Measurements from ENCODE around the gene GRM8. TPM values are rescaled to one million over a fixed set of nuclear protein-coding genes. Genes with fewer than 3 reads are reported as not detected.

GRM8 gene
- total RNA-seq, 1 experiment from 2014 or later: 1.8 TPM

- H3K27me3 ChIP-seq (ENCODE audit: insufficient read depth, low read length): no peaks in the 10 kb centered on the region
- no peak for DNase-seq
- no peak overlapping the region for H4K5ac ChIP-seq (ENCODE audit: insufficient read length, low read depth, low read length)
- no peak overlapping the region for H3K4ac ChIP-seq (ENCODE audit: low read depth, low read length)
- H3K9ac ChIP-seq (ENCODE audit: extremely low read depth, insufficient read length, low read length): no peak overlapping the region
- Mint-ChIP-seq H3K4me3 (no peak overlapping the region), H3K27ac (no peak overlapping the region), H3K27me3 (ENCODE audit: low read depth) (no peaks in the 10 kb centered on the region), H3K4me1 (peaks cover 0 to 4% of the 10 kb centered on the region in 2 experiments; a peak in 2 of 4 replicates), H3K36me3 (ENCODE audit: insufficient read depth in 1 of 3, low read depth in 3 of 3) (peaks cover 0 to 8% (median 0%) of the 10 kb centered on the region in 3 experiments; a peak in 1 of 7 replicates), H3K9me3 (peaks cover 0 to 9% of the 10 kb centered on the region in 2 experiments; a peak in 3 of 5 replicates)
- no peak overlapping the region for H2BK15ac ChIP-seq (ENCODE audit: low read depth, low read length)
- H3K23ac ChIP-seq (ENCODE audit: insufficient read length, low read depth, low read length): no peak overlapping the region
- H2BK12ac ChIP-seq (ENCODE audit: insufficient read length, low read depth, low read length): no peak overlapping the region
- no peaks in the 10 kb centered on the region for H4K20me1 ChIP-seq (ENCODE audit: control insufficient read depth, insufficient read depth, insufficient read length)
- no peak overlapping the region for H4K8ac ChIP-seq (replicated peaks; ENCODE audit: insufficient read length, low read depth, low read length)
- no peaks in the 10 kb centered on the region for H3K79me1 ChIP-seq (ENCODE audit: insufficient read depth, low read depth, low read length, poor library complexity, severe bottlenecking)
- H2BK120ac ChIP-seq (ENCODE audit: low read depth, low read length, poor library complexity, severe bottlenecking): no peak overlapping the region
- no peaks in the 10 kb centered on the region for H3K79me2 ChIP-seq (ENCODE audit: insufficient read depth, low read length)
- no peak overlapping the region for H3K14ac ChIP-seq (ENCODE audit: insufficient read depth, low read length)
- no peak overlapping the region for H3T11ph ChIP-seq (ENCODE audit: low read length)
- H3K4me1 ChIP-seq (ENCODE audit: insufficient read depth, low read length): no peaks in the 10 kb centered on the region
- no peak overlapping the region for H2AK5ac ChIP-seq (ENCODE audit: insufficient read length, low read length)
- no peak overlapping the region for H2AFZ ChIP-seq (ENCODE audit: low read length)
- no peak overlapping the region for H3K27ac ChIP-seq (ENCODE audit: insufficient read length, low read depth, low read length)
- TF ChIP-seq CTCF (conservative IDR thresholded peaks at IDR 0.05): no peak
- WGBS (ENCODE audit: extremely low coverage, insufficient read length, low lambda C conversion rate): no CpG with 5 or more reads among the region's 3 CpGs
- no peak overlapping the region for H3K4me2 ChIP-seq (ENCODE audit: insufficient read depth, insufficient read length, low read length)
- H3K23me2 ChIP-seq (ENCODE audit: insufficient read length, low read depth, low read length, poor library complexity, severe bottlenecking): no peaks in the 10 kb centered on the region
- H2BK20ac ChIP-seq (ENCODE audit: low read depth, low read length, poor library complexity, severe bottlenecking): no peak overlapping the region
- no peak overlapping the region for H3K56ac ChIP-seq (ENCODE audit: insufficient read length, low read depth, low read length)
- no peak overlapping the region for H4K91ac ChIP-seq (ENCODE audit: insufficient read length, low read depth, low read length)
- H2BK5ac ChIP-seq (ENCODE audit: insufficient read length, low read length): no peak overlapping the region
- H3K18ac ChIP-seq (ENCODE audit: insufficient read length, low read depth, low read length): no peak overlapping the region
- H3K9me3 ChIP-seq (ENCODE audit: control insufficient read depth, low read depth, low read length): no peaks in the 10 kb centered on the region
Measured at GRCh38 chr7:126483972-126484371, 768.8 kb downstream of the GRM8 start.

Measured in H9 (cell line).